HT1080 (cell line): ENCODE results near the gene AKNA. TPM values are rescaled to one million over a fixed set of nuclear protein-coding genes. Genes with fewer than 3 reads are reported as not detected.

ENCODE experiments used
- DNase-seq: peaks from one replicate; pipeline ENCODE4 v3.0.0-alpha.2; 2015; ENCODE audit warnings: low read depth
- total RNA-seq: library from RNA; depleted of rRNA; stranded (reverse); fragments of >200 nt; shearing (Covaris generic); gene quantifications from 2 replicates; pipeline ENCODE4 v1.2.3, GENCODE V29; 2014

AKNA gene
- total RNA-seq, 1 experiment from 2014 or later: 4.2 TPM

DNA sequence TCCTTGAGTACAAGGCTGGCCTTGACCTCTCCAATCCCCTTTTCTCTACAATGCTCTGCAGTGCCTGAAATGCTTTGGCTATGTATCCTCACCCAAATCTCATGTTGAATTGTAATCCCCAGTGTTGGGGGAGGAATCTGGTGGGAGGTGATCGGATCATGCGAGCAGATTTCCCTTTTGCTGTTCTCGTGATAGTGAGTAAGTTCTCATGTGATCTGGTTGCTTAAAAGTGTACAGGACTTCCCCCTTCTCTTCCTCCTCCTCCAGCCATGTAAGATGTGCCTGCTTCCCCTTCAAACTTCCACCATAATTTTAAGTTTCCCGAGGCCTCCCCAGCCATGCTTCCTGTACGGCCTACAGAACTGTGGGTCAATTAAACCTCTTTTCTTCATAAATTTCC is 28.5 kb upstream of the AKNA start:
- no peak for DNase-seq

DNA sequence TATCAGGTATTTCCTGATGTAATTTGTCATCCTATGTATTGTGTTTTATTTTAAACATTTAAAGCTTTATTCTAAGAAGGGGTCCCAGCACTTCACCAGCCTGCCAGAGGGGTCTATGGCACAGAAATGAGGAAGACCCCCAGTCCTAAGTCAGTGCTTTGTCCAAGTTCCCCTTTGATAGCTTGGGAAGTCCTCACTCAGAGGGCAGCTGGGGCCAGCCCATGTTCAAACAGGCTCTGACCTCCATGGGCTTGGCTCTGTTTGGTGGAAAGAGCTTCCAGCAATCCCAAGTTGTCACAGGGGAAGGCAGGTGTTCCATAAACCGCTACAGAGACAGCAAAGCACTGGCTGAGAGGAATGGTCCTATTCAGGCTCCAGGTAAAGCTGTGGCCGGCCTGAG is 26.6 kb upstream of the AKNA start:
- DNase-seq: no peak

- no peak for DNase-seq
Observed at GRCh38 chr9:114413861-114414301, 26.1 kb upstream of the AKNA start.

- no peak for DNase-seq
Observed at GRCh38 chr9:114412048-114412683, 24.4 kb upstream of the AKNA start.

DNA sequence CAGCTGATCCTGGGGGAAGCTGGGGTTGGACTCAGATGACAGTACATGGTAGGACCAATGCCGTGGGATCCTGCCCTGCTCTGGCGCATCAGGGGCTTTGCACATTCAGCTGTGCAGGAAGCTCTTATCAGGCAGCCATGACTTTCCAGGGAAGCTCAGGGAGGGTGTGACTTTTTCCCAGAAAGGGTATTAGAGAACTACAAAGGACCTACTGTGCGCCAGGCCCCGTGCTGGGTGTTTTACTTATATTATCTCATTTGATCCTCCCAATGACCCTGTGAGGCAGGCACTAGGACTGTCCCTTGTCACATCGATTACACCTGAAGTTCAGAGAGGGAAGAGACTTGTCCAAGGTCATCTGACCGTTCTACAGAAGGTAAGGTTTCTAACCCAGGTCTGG is 23.7 kb upstream of the AKNA start:
- DNase-seq: no peak

- no peak for DNase-seq
Observed at GRCh38 chr9:114410910-114411309, 23.1 kb upstream of the AKNA start.

DNA sequence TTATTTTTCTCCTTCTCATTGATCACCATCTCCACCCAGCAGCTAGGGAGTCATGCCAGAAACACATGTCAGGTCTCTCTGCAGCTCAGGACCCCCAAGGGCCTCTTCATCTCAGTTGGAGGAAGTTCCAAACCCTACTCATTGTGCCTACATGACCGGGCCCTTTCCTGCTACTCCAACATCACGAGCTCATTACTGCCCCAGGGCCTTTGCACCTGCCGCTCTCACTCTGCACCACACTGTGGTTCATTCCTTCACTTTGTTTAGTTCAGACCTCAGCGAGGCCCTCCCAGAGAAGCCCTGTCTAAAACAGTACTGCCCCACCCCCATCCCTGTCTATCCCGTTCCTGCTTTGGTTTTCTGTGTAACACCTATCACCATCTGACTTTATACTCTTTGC is 22.1 kb upstream of the AKNA start:
- no peak for DNase-seq

DNA sequence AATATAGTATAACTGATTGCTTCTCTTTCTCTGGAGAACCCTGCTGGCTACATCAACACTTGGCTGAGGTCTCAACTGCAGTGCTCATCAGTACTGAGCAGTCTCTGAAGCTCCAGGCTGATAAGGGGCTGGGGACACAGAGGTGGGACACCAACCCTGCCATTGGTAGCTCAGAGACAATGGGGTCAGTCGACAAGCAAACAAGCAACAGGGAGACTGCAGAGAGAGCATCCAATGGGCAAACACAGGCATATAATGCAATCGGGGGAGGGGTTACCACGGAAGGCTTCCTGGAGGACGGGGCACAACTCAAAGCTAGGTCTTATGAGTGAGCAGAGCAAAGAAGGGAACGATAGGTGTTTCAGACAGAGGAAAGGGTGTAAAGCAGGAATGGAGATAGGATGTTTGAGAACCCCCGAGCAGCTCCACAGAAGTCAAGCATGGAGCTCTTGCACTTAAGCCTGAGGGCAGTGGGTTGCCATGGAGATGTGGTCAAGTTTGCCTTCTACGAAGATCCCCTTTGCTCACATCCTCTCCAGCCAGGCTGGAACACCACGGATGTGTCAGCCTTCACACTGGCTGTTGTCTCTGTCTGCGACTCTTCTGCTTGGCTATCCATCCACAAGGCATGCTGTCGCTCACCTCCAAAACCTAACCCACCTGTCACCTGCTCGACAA is 21.5 kb upstream of the AKNA start:
- peak; percentile 74 for DNase-seq

GRCh38 chr9:114408645-114409044 is 20.9 kb upstream of the AKNA start:
- DNase-seq: no peak

DNA sequence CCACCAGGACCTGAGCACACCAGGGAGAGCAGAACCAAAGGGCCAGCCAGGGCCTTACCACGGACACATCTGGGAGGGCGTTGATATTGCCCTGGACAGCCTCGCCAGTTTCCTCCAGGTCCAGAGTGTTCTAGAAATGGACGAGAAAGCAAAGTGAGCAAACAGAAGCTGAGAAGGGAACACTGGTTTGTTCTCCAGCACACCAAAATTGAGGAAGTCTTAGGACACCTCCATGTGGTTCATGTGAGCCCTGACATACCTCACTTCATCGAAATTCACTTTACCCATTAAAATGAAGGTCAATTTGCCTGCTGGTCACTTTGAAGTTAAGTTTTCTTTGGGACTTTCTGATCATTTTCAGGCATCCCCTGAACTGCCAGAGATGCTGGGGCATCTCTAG is 20.1 kb upstream of the AKNA start:
- DNase-seq: no peak

- DNase-seq: no peak
Observed at GRCh38 chr9:114406441-114406840, 18.7 kb upstream of the AKNA start.

- peak; percentile 85 for DNase-seq
Observed at GRCh38 chr9:114405294-114406034, 17.7 kb upstream of the AKNA start.

- DNase-seq: no peak
Observed at GRCh38 chr9:114404531-114404930, 16.7 kb upstream of the AKNA start.

GRCh38 chr9:114403153-114403756 is 15.5 kb upstream of the AKNA start:
- DNase-seq: no peak

DNA sequence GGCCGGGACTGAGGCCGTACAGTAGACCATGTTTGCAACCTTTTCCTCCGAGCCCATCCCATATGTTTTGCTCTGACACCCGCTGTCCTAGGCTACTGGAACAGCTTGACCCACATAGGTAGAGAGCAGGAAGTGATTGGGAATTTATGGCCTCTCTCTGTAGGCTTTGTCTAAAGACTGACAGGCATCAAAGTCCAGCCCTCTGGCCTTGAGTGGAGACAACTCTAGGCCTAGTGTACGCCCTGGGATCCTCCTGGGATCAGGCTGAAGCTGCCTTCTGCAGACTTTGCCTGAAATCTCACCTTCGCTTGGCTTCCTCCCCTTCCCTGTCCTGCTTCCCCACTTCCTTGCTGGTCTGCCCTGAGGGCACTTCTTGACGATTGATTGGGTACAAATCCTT is 13.6 kb upstream of the AKNA start:
- DNase-seq: no peak

DNA sequence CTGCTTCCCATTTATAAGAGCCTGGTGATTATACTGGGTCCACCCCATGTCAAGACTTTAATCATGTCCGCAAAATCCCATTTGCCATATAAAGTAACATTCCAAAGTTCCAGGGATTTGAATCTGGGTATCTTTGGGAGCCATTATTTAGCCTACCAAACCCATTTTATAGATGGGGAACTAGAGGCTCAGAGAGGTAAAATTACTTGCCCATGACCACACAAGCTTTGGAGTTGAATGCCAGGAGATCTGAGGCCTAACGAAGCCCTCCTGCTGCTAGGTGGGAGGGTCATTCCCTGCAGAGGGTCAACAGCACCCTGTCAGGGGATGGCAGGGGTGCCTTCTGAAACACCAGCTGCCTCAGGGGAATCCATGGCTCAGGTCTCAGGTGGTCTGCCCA is 13.0 kb upstream of the AKNA start:
- DNase-seq: no peak

DNA sequence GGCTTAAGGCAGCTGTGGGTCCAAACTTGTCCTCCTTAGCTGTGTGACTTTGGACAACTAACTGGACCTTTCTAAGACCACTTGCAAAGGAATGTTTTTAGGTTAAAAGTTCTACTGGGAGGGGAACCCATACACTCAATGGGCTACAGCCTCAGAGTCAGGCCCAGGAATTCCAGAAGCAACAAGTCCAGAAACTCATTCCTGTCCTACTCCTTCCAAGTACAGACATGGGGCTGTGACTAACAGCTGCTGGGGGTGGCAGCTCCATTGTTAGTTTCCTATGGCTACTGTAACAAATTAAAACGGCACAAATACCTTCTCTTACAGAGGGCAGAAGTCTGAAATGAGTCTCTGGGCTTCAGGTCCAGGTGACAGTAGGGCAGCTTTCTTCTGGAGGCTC is 12.4 kb upstream of the AKNA start:
- DNase-seq: no peak

DNA sequence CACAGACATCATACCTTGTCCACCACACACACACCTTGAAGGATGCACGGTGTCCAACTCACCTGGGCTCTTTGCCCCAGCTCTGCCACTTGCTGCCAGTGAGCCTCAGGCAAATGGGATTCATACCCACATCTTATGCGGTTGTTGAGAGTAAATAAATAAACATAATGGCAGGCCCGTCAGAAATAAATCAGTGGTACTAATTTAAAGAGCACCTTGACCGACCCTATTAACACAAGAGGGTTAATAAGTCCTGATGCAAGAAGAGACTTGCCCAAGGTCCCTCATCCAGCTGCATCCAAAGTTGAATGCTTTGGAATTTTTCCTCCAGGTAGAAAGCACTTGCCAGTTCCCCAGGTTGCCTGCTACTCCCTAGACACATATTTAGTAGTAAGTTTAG is 11.6 kb upstream of the AKNA start:
- DNase-seq: no peak

GRCh38 chr9:114397848-114398605 is 10.2 kb upstream of the AKNA start:
- peak; percentile 84 for DNase-seq

- no peak for DNase-seq
Observed at GRCh38 chr9:114397219-114397847, 9.6 kb upstream of the AKNA start.
